Activated T-cell treated with anti-CD3 and anti-CD28 coated beads, Interleukin-2, amount 50 U/mL, for 24 hours (primary cell): ENCODE measurements around the gene FBXW7.

Experiments used
- DNase-seq: peaks from one replicate; pipeline ENCODE4 v3.0.0-alpha.2; 2020
- H3K27ac Mint-ChIP-seq: 2 replicates; pipeline ENCODE4 v1.8.0; 2020; ENCODE audit warnings: mild to moderate bottlenecking, mixed read lengths
- H3K27me3 Mint-ChIP-seq: 2 replicates; pipeline ENCODE4 v1.8.0; 2020; ENCODE audit warnings: mixed read lengths
- H3K36me3 Mint-ChIP-seq: 2 replicates; pipeline ENCODE4 v1.8.0; 2020; ENCODE audit warnings: low read depth, mixed read lengths
- H3K4me1 Mint-ChIP-seq: 2 replicates; pipeline ENCODE4 v1.8.0; 2020; ENCODE audit warnings: low read depth, mixed read lengths
- H3K4me3 Mint-ChIP-seq: 2 replicates; pipeline ENCODE4 v1.8.0; 2020; ENCODE audit warnings: mild to moderate bottlenecking, moderate library complexity, mixed read lengths
- H3K9me3 Mint-ChIP-seq: 2 replicates; pipeline ENCODE4 v1.8.0; 2020; ENCODE audit warnings: mixed read lengths

The FBXW7 gene

GRCh38 chr4:152299553-152299952, 236.3 kb downstream of the FBXW7 start:
- H3K27ac Mint-ChIP-seq, result no peak overlapping the region
- no peak overlapping the region for H3K4me3 Mint-ChIP-seq
- no peaks in the 10 kb centered on the region for H3K9me3 Mint-ChIP-seq
- no peaks in the 10 kb centered on the region for H3K36me3 Mint-ChIP-seq
- no peak for DNase-seq
- H3K27me3 Mint-ChIP-seq, result no peaks in the 10 kb centered on the region
- no peaks in the 10 kb centered on the region for H3K4me1 Mint-ChIP-seq

- DNase-seq, result no peak
- H3K27me3 Mint-ChIP-seq, result no peaks in the 10 kb centered on the region
- H3K27ac Mint-ChIP-seq, result no peak overlapping the region
- H3K4me1 Mint-ChIP-seq, result no peaks in the 10 kb centered on the region
- no peak overlapping the region for H3K4me3 Mint-ChIP-seq
- H3K9me3 Mint-ChIP-seq, result no peaks in the 10 kb centered on the region
- no peaks in the 10 kb centered on the region for H3K36me3 Mint-ChIP-seq
Measured at GRCh38 chr4:152296386-152296785, 239.5 kb downstream of the FBXW7 start.

GRCh38 chr4:152294765-152295164, 241.1 kb downstream of the FBXW7 start:
- H3K9me3 Mint-ChIP-seq, result no peaks in the 10 kb centered on the region
- no peak overlapping the region for H3K27ac Mint-ChIP-seq
- H3K27me3 Mint-ChIP-seq, result no peaks in the 10 kb centered on the region
- H3K4me3 Mint-ChIP-seq, result no peak overlapping the region
- no peaks in the 10 kb centered on the region for H3K36me3 Mint-ChIP-seq
- no peaks in the 10 kb centered on the region for H3K4me1 Mint-ChIP-seq
- DNase-seq, result no peak

GRCh38 chr4:152294331-152294730, 241.6 kb downstream of the FBXW7 start:
- H3K27me3 Mint-ChIP-seq, result no peaks in the 10 kb centered on the region
- H3K27ac Mint-ChIP-seq, result no peak overlapping the region
- no peaks in the 10 kb centered on the region for H3K36me3 Mint-ChIP-seq
- H3K4me3 Mint-ChIP-seq, result no peak overlapping the region
- no peaks in the 10 kb centered on the region for H3K4me1 Mint-ChIP-seq
- no peaks in the 10 kb centered on the region for H3K9me3 Mint-ChIP-seq
- DNase-seq, result no peak

- no peak overlapping the region for H3K4me3 Mint-ChIP-seq
- no peaks in the 10 kb centered on the region for H3K27me3 Mint-ChIP-seq
- no peak overlapping the region for H3K27ac Mint-ChIP-seq
- H3K9me3 Mint-ChIP-seq, result no peaks in the 10 kb centered on the region
- H3K36me3 Mint-ChIP-seq, result no peaks in the 10 kb centered on the region
- H3K4me1 Mint-ChIP-seq, result no peaks in the 10 kb centered on the region
- no peak for DNase-seq
Measured at GRCh38 chr4:152293527-152293926, 242.4 kb downstream of the FBXW7 start.

GRCh38 chr4:152290366-152290921, 245.4 kb downstream of the FBXW7 start:
- no peaks in the 10 kb centered on the region for H3K4me1 Mint-ChIP-seq
- no peak overlapping the region for H3K27ac Mint-ChIP-seq
- no peaks in the 10 kb centered on the region for H3K36me3 Mint-ChIP-seq

GRCh38 chr4:152289941-152290340, 246.0 kb downstream of the FBXW7 start:
- Mint-ChIP-seq H3K27ac (no peak overlapping the region), H3K27me3 (no peaks in the 10 kb centered on the region), H3K4me1 (no peaks in the 10 kb centered on the region), H3K36me3 (no peaks in the 10 kb centered on the region), H3K4me3 (no peak overlapping the region), H3K9me3 (no peaks in the 10 kb centered on the region)
- no peak for DNase-seq

More at GRCh38 chr4:152290366-152290921, 245.4 kb downstream of the FBXW7 start:
- H3K9me3 Mint-ChIP-seq, result no peaks in the 10 kb centered on the region
- no peak for DNase-seq
- no peaks in the 10 kb centered on the region for H3K27me3 Mint-ChIP-seq
- no peak overlapping the region for H3K4me3 Mint-ChIP-seq

GRCh38 chr4:152289541-152289940, 246.4 kb downstream of the FBXW7 start:
- no peaks in the 10 kb centered on the region for H3K4me1 Mint-ChIP-seq
- H3K27ac Mint-ChIP-seq, result no peak overlapping the region
- no peaks in the 10 kb centered on the region for H3K27me3 Mint-ChIP-seq
- no peaks in the 10 kb centered on the region for H3K9me3 Mint-ChIP-seq
- H3K4me3 Mint-ChIP-seq, result no peak overlapping the region
- no peak for DNase-seq
- H3K36me3 Mint-ChIP-seq, result no peaks in the 10 kb centered on the region

- Mint-ChIP-seq H3K27ac (no peak overlapping the region), H3K9me3 (no peaks in the 10 kb centered on the region), H3K4me1 (peaks cover 18% of the 10 kb centered on the region), H3K4me3 (no peak overlapping the region), H3K27me3 (no peaks in the 10 kb centered on the region), H3K36me3 (no peaks in the 10 kb centered on the region)
- no peak for DNase-seq
Measured at GRCh38 chr4:152283801-152284470, 252.0 kb downstream of the FBXW7 start.

GRCh38 chr4:152281822-152282221, 254.1 kb downstream of the FBXW7 start:
- Mint-ChIP-seq H3K4me1 (peaks cover 18% of the 10 kb centered on the region), H3K9me3 (no peaks in the 10 kb centered on the region), H3K4me3 (no peak overlapping the region), H3K27me3 (no peaks in the 10 kb centered on the region), H3K27ac (peak overlapping the region; percentile 22), H3K36me3 (no peaks in the 10 kb centered on the region)
- DNase-seq, result no peak

- H3K36me3 Mint-ChIP-seq, result no peaks in the 10 kb centered on the region
- H3K4me3 Mint-ChIP-seq, result no peak overlapping the region
- no peaks in the 10 kb centered on the region for H3K27me3 Mint-ChIP-seq
- no peak for DNase-seq
- no peaks in the 10 kb centered on the region for H3K9me3 Mint-ChIP-seq
- peaks cover 18% of the 10 kb centered on the region for H3K4me1 Mint-ChIP-seq
- H3K27ac Mint-ChIP-seq, result no peak overlapping the region
Measured at GRCh38 chr4:152281211-152281610, 254.7 kb downstream of the FBXW7 start.

- Mint-ChIP-seq H3K9me3 (no peaks in the 10 kb centered on the region), H3K36me3 (no peaks in the 10 kb centered on the region), H3K4me3 (no peak overlapping the region), H3K4me1 (peaks cover 18% of the 10 kb centered on the region), H3K27ac (no peak overlapping the region), H3K27me3 (no peaks in the 10 kb centered on the region)
- no peak for DNase-seq
Measured at GRCh38 chr4:152279234-152279566, 256.7 kb downstream of the FBXW7 start.

- H3K27ac Mint-ChIP-seq, result no peak overlapping the region
- H3K36me3 Mint-ChIP-seq, result no peaks in the 10 kb centered on the region
- no peak overlapping the region for H3K4me3 Mint-ChIP-seq
- no peak for DNase-seq
- H3K9me3 Mint-ChIP-seq, result no peaks in the 10 kb centered on the region
- no peaks in the 10 kb centered on the region for H3K27me3 Mint-ChIP-seq
- H3K4me1 Mint-ChIP-seq, result peaks cover 18% of the 10 kb centered on the region
Measured at GRCh38 chr4:152278505-152279233, 257.2 kb downstream of the FBXW7 start.

- Mint-ChIP-seq H3K4me1 (peaks cover 18% of the 10 kb centered on the region), H3K27ac (no peak overlapping the region), H3K36me3 (no peaks in the 10 kb centered on the region), H3K27me3 (no peaks in the 10 kb centered on the region), H3K9me3 (no peaks in the 10 kb centered on the region), H3K4me3 (no peak overlapping the region)
- DNase-seq, result no peak
Measured at GRCh38 chr4:152278172-152278504, 257.8 kb downstream of the FBXW7 start.

GRCh38 chr4:152277333-152277732, 258.6 kb downstream of the FBXW7 start:
- no peaks in the 10 kb centered on the region for H3K27me3 Mint-ChIP-seq
- no peak overlapping the region for H3K27ac Mint-ChIP-seq
- DNase-seq, result no peak
- H3K36me3 Mint-ChIP-seq, result no peaks in the 10 kb centered on the region
- peaks cover 17% of the 10 kb centered on the region for H3K4me1 Mint-ChIP-seq
- no peaks in the 10 kb centered on the region for H3K9me3 Mint-ChIP-seq
- H3K4me3 Mint-ChIP-seq, result no peak overlapping the region
